GM12878 (cell line): Measurements from ENCODE around the gene PEX16. TPM values are rescaled to one million over a fixed set of nuclear protein-coding genes. Genes with fewer than 3 reads are reported as not detected.

Experiments
- CEBPB ChIP-seq, 2 experiments: fragments of 150-350 bp in 1 of 2; IDR thresholded peaks; 2 replicates each; pipeline ENCODE4 v1.6.1; 2012 to 2014; ENCODE audit warnings: low read depth in 2 of 2, low read length in 2 of 2, borderline replicate concordance in 1 of 2, inconsistent platforms in 1 of 2
- CREM ChIP-seq: IDR thresholded peaks from 2 replicates; pipeline ENCODE4 v1.6.1; 2014; ENCODE audit warnings: antibody characterized with exemption, low read depth
- ETV6 ChIP-seq, 2 experiments: fragments of 450-650 bp in 1 of 2; IDR thresholded peaks in 1 of 2; conservative IDR thresholded peaks in 1 of 2; 2 replicates each; pipeline ENCODE4 v1.6.1; 2014; ENCODE audit warnings: antibody characterized with exemption in 1 of 2, borderline replicate concordance in 1 of 2, low read depth in 1 of 2, mild to moderate bottlenecking in 1 of 2, moderate library complexity in 1 of 2
- TCF7 ChIP-seq: IDR thresholded peaks from 2 replicates; pipeline ENCODE4 v1.6.1; 2014; ENCODE audit warnings: antibody characterized with exemption, borderline replicate concordance
- ZNF384 ChIP-seq: IDR thresholded peaks from 2 replicates; pipeline ENCODE4 v1.6.1; 2012; ENCODE audit warnings: low read depth, mild to moderate bottlenecking, low read length, improper control_type of control experiment, borderline replicate concordance
- polyA plus RNA-seq, 11 experiments: library from polyadenylated mRNA; depleted of rRNA in 4 of 11; unstranded in 6 of 11; stranded (reverse) in 5 of 11; fragments of >200 nt; fragmentation: Nextera tagmentation in 4 of 11; fragmentation: Illumina TruSeq in 1 of 11; extraction: Ambion mirVana in 4 of 11; extraction: Trizol in 1 of 11; gene quantifications; 1 replicate in 1 of 11; 2 replicates in 10 of 11; pipeline versions ENCODE4 v1.2.1 to v1.2.3, GENCODE V29; 2011 to 2016; ENCODE audit warnings: inconsistent platforms in 2 of 11, missing spikeins in 2 of 11, low read depth in 1 of 11
- total RNA-seq, 4 experiments: library from RNA; depleted of rRNA in 3 of 4; stranded (reverse); fragments of >200 nt in 3 of 4; fragmentation: Illumina TruSeq in 1 of 4; extraction: Trizol in 1 of 4; gene quantifications; 2 replicates each; pipeline versions ENCODE4 v1.2.1 to v1.2.3, GENCODE V29; 2013 to 2021
- TF ChIP-seq, protein P1 (sequence below): fragments of 450-650 bp; IDR thresholded peaks from 2 replicates; pipeline ENCODE4 v1.6.1; 2016; ENCODE audit warnings: mild to moderate bottlenecking
- TF ChIP-seq, protein P2 (sequence below): fragments of 450-650 bp; IDR thresholded peaks from 2 replicates; pipeline ENCODE4 v1.6.1; 2017; ENCODE audit warnings: mild to moderate bottlenecking, moderate library complexity
- TF ChIP-seq, protein P3 (sequence below): fragments of 450-650 bp; IDR thresholded peaks from 2 replicates; pipeline ENCODE4 v1.6.1; 2017; ENCODE audit warnings: antibody characterized with exemption, mild to moderate bottlenecking, moderate library complexity

The PEX16 gene
- total and polyA plus RNA-seq, 10 of the 15 experiments (the other 5 are each of a cell fraction or from before 2014, with no cell fraction given): 1.4 to 53.5 (median 27.6) TPM

DNA sequence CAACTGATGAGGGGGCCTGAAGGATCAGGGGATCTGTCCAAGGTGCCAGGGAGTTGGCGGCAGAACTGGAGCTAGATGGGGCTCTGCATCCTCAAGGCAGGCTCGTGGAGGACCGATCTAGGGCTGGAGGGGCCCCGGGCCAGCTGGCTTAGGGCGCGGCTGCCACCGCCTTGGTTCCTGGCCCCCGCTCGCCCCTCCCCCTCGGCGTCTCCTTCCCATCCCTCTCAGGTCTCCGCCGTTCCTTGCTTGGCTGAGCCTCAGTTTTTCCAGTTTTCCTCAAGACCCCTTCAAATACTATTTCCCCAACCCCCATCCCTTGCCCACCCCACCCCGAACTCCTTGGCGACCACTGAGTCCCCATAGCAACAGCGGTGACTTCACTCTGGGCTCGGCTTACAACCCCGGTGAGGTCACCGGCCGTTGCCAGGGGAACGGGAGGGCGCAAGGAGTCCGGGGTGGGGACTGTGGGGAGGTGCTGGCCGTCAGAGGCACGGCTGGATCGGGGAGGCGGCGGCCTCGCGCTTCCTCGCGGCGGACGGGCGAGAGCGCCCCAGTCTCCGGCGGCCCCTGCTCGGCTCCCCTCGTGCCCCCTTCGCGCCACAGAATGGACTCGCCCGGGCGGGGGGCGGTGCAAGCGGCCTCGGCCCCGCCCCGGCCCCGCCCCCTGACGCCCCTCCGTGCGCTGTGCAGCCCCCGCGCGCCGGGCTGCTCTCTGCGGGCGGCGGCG lies 18.1 kb downstream of the PEX16 start (continued):
- TF ChIP-seq CREM (no peak), TCF7 (no peak), CEBPB (IDR thresholded peaks at IDR 0.05; ENCODE audit: borderline replicate concordance in 1 of 2, low read depth in 2 of 2, low read length in 2 of 2) (no peak), ETV6 (conservative IDR thresholded peaks at IDR 0.05 in 1 of 2, IDR thresholded peaks at IDR 0.05 in 1 of 2; ENCODE audit: borderline replicate concordance in 1 of 2, low read depth in 1 of 2) (no peak), ZNF384 (no peak)
- TF ChIP-seq, protein P1, sequence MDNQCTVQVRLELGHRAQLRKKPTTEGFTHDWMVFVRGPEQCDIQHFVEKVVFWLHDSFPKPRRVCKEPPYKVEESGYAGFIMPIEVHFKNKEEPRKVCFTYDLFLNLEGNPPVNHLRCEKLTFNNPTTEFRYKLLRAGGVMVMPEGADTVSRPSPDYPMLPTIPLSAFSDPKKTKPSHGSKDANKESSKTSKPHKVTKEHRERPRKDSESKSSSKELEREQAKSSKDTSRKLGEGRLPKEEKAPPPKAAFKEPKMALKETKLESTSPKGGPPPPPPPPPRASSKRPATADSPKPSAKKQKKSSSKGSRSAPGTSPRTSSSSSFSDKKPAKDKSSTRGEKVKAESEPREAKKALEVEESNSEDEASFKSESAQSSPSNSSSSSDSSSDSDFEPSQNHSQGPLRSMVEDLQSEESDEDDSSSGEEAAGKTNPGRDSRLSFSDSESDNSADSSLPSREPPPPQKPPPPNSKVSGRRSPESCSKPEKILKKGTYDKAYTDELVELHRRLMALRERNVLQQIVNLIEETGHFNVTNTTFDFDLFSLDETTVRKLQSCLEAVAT: peak; percentile 46; the same call in 1 of the 2 replicates
- TF ChIP-seq, protein P2, sequence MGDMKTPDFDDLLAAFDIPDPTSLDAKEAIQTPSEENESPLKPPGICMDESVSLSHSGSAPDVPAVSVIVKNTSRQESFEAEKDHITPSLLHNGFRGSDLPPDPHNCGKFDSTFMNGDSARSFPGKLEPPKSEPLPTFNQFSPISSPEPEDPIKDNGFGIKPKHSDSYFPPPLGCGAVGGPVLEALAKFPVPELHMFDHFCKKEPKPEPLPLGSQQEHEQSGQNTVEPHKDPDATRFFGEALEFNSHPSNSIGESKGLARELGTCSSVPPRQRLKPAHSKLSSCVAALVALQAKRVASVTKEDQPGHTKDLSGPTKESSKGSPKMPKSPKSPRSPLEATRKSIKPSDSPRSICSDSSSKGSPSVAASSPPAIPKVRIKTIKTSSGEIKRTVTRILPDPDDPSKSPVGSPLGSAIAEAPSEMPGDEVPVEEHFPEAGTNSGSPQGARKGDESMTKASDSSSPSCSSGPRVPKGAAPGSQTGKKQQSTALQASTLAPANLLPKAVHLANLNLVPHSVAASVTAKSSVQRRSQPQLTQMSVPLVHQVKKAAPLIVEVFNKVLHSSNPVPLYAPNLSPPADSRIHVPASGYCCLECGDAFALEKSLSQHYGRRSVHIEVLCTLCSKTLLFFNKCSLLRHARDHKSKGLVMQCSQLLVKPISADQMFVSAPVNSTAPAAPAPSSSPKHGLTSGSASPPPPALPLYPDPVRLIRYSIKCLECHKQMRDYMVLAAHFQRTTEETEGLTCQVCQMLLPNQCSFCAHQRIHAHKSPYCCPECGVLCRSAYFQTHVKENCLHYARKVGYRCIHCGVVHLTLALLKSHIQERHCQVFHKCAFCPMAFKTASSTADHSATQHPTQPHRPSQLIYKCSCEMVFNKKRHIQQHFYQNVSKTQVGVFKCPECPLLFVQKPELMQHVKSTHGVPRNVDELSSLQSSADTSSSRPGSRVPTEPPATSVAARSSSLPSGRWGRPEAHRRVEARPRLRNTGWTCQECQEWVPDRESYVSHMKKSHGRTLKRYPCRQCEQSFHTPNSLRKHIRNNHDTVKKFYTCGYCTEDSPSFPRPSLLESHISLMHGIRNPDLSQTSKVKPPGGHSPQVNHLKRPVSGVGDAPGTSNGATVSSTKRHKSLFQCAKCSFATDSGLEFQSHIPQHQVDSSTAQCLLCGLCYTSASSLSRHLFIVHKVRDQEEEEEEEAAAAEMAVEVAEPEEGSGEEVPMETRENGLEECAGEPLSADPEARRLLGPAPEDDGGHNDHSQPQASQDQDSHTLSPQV: no peak
- TF ChIP-seq, protein P3, sequence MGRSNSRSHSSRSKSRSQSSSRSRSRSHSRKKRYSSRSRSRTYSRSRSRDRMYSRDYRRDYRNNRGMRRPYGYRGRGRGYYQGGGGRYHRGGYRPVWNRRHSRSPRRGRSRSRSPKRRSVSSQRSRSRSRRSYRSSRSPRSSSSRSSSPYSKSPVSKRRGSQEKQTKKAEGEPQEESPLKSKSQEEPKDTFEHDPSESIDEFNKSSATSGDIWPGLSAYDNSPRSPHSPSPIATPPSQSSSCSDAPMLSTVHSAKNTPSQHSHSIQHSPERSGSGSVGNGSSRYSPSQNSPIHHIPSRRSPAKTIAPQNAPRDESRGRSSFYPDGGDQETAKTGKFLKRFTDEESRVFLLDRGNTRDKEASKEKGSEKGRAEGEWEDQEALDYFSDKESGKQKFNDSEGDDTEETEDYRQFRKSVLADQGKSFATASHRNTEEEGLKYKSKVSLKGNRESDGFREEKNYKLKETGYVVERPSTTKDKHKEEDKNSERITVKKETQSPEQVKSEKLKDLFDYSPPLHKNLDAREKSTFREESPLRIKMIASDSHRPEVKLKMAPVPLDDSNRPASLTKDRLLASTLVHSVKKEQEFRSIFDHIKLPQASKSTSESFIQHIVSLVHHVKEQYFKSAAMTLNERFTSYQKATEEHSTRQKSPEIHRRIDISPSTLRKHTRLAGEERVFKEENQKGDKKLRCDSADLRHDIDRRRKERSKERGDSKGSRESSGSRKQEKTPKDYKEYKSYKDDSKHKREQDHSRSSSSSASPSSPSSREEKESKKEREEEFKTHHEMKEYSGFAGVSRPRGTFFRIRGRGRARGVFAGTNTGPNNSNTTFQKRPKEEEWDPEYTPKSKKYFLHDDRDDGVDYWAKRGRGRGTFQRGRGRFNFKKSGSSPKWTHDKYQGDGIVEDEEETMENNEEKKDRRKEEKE: peak; percentile 87
